ENCODE measurements around the gene RNF2.

GRCh38 chr1:185038813-185039376 lies 6.5 kb upstream of the RNF2 start:
- no peak for TF ChIP-seq POLR2A (IDR thresholded peaks at IDR 0.05)
- no peak for TF ChIP-seq CTCF (IDR thresholded peaks at IDR 0.05)
